H9 (cell line): Measurements from ENCODE around the gene NODAL. TPM values are rescaled to one million over a fixed set of nuclear protein-coding genes. Genes with fewer than 3 reads are reported as not detected.

Source experiments
- DNase-seq: peaks from one replicate; pipeline ENCODE4 v3.0.0-alpha.2; 2017
- H2AFZ ChIP-seq: one replicate; pipeline ENCODE4 v1.6.1; 2013; ENCODE audit warnings: mild to moderate bottlenecking, low read length, control low read depth, moderate library complexity
- H2AK5ac ChIP-seq: 2 replicates; pipeline ENCODE4 v1.6.1; 2013; ENCODE audit warnings: low read length, control low read depth, mixed read lengths; ENCODE audit not compliant: insufficient read length
- H2BK120ac ChIP-seq: one replicate; pipeline ENCODE4 v1.6.1; 2013; ENCODE audit warnings: low read depth, mild to moderate bottlenecking, low read length, control low read depth, inconsistent platforms; ENCODE audit not compliant: poor library complexity, severe bottlenecking
- H2BK12ac ChIP-seq: 2 replicates; pipeline ENCODE4 v1.6.1; 2013; ENCODE audit warnings: low read length, control low read depth, mixed read lengths, low read depth; ENCODE audit not compliant: insufficient read length
- H2BK15ac ChIP-seq: 2 replicates; pipeline ENCODE4 v1.6.1; 2013; ENCODE audit warnings: low read depth, low read length, control low read depth
- H2BK20ac ChIP-seq: one replicate; pipeline ENCODE4 v1.6.1; 2013; ENCODE audit warnings: low read depth, mild to moderate bottlenecking, low read length, control low read depth, inconsistent platforms; ENCODE audit not compliant: poor library complexity, severe bottlenecking
- H2BK5ac ChIP-seq: 2 replicates; pipeline ENCODE4 v1.6.1; 2013; ENCODE audit warnings: low read length, control low read depth, mixed read lengths; ENCODE audit not compliant: insufficient read length
- H3K14ac ChIP-seq: 2 replicates; pipeline ENCODE4 v1.6.1; 2013; ENCODE audit warnings: low read length, control low read depth; ENCODE audit not compliant: insufficient read depth
- H3K18ac ChIP-seq: 2 replicates; pipeline ENCODE4 v1.6.1; 2013; ENCODE audit warnings: low read depth, mild to moderate bottlenecking, mixed read lengths, low read length, control low read depth; ENCODE audit not compliant: insufficient read length
- H3K23ac ChIP-seq: 2 replicates; pipeline ENCODE4 v1.6.1; 2013; ENCODE audit warnings: low read length, control low read depth, mixed read lengths, low read depth; ENCODE audit not compliant: insufficient read length
- H3K23me2 ChIP-seq: 2 replicates; pipeline ENCODE4 v1.6.1; 2013; ENCODE audit warnings: low read depth, mild to moderate bottlenecking, mixed read lengths, low read length, control low read depth; ENCODE audit not compliant: insufficient read length, poor library complexity, severe bottlenecking
- H3K27ac ChIP-seq: 2 replicates; pipeline ENCODE4 v1.5.1; 2013; ENCODE audit warnings: low read length, control low read depth, mixed read lengths, low read depth; ENCODE audit not compliant: insufficient read length
- H3K27me3 ChIP-seq: 2 replicates; pipeline ENCODE4 v1.6.1; 2013; ENCODE audit warnings: low read length, control low read depth, inconsistent platforms; ENCODE audit not compliant: insufficient read depth
- H3K4ac ChIP-seq: 2 replicates; pipeline ENCODE4 v1.6.1; 2013; ENCODE audit warnings: low read depth, mild to moderate bottlenecking, control low read depth, inconsistent platforms, low read length, moderate library complexity
- H3K4me1 ChIP-seq: 2 replicates; pipeline ENCODE4 v1.6.1; 2013; ENCODE audit warnings: low read length, control low read depth, inconsistent platforms; ENCODE audit not compliant: insufficient read depth
- H3K4me2 ChIP-seq: 2 replicates; pipeline ENCODE4 v1.6.1; 2013; ENCODE audit warnings: low read length, control low read depth, mixed read lengths; ENCODE audit not compliant: insufficient read length, insufficient read depth
- H3K56ac ChIP-seq: 2 replicates; pipeline ENCODE4 v1.6.1; 2013; ENCODE audit warnings: low read depth, mild to moderate bottlenecking, mixed read lengths, low read length, control low read depth; ENCODE audit not compliant: insufficient read length
- H3K79me1 ChIP-seq: 2 replicates; pipeline ENCODE4 v1.6.1; 2013; ENCODE audit warnings: low read depth, mild to moderate bottlenecking, moderate library complexity, low read length, control low read depth, inconsistent platforms; ENCODE audit not compliant: insufficient read depth, poor library complexity, severe bottlenecking
- H3K79me2 ChIP-seq: 2 replicates; pipeline ENCODE4 v1.6.1; 2013; ENCODE audit warnings: low read length, control low read depth, inconsistent platforms; ENCODE audit not compliant: insufficient read depth
- H3K9ac ChIP-seq: 2 replicates; pipeline ENCODE4 v1.6.1; 2013; ENCODE audit warnings: low read length, control low read depth, mixed read lengths; ENCODE audit not compliant: insufficient read length; ENCODE audit errors: extremely low read depth
- H3K9me3 ChIP-seq: one replicate; pipeline ENCODE4 v1.6.1; 2013; ENCODE audit warnings: low read depth, low read length, inconsistent platforms; ENCODE audit not compliant: control insufficient read depth
- H3T11ph ChIP-seq: one replicate; pipeline ENCODE4 v1.6.1; 2013; ENCODE audit warnings: mild to moderate bottlenecking, low read length, control low read depth, inconsistent platforms
- H4K20me1 ChIP-seq: one replicate; pipeline ENCODE4 v1.6.1; 2013; ENCODE audit not compliant: control insufficient read depth, insufficient read length, insufficient read depth
- H4K5ac ChIP-seq: 2 replicates; pipeline ENCODE4 v1.6.1; 2013; ENCODE audit warnings: low read depth, mild to moderate bottlenecking, mixed read lengths, low read length, control low read depth; ENCODE audit not compliant: insufficient read length
- H4K8ac ChIP-seq: replicated peaks from 2 replicates; pipeline ENCODE4 v1.6.1; 2013; ENCODE audit warnings: low read length, control low read depth, mixed read lengths, low read depth; ENCODE audit not compliant: insufficient read length
- H4K91ac ChIP-seq: 2 replicates; pipeline ENCODE4 v1.6.1; 2013; ENCODE audit warnings: low read depth, mild to moderate bottlenecking, moderate library complexity, mixed read lengths, low read length, control low read depth; ENCODE audit not compliant: insufficient read length
- H3K27ac Mint-ChIP-seq, 3 experiments: 2 replicates in 2 of 3; 3 replicates in 1 of 3; pipeline ENCODE4 v1.8.0; 2020 to 2021; ENCODE audit warnings: mixed read lengths in 3 of 3, mild to moderate bottlenecking in 1 of 3, moderate library complexity in 1 of 3
- H3K27me3 Mint-ChIP-seq: 2 replicates; pipeline ENCODE4 v1.8.0; 2021; ENCODE audit warnings: low read depth, mild to moderate bottlenecking, moderate library complexity, mixed read lengths
- H3K36me3 Mint-ChIP-seq, 3 experiments: 2 replicates in 2 of 3; 3 replicates in 1 of 3; pipeline ENCODE4 v1.8.0; 2020 to 2021; ENCODE audit warnings: low read depth in 3 of 3, mixed read lengths in 3 of 3; ENCODE audit not compliant: insufficient read depth in 1 of 3
- H3K4me1 Mint-ChIP-seq, 2 experiments: 2 replicates each; pipeline ENCODE4 v1.8.0; 2020; ENCODE audit warnings: mixed read lengths in 2 of 2
- H3K4me3 Mint-ChIP-seq, 2 experiments: 2 replicates in 1 of 2; 3 replicates in 1 of 2; pipeline ENCODE4 v1.8.0; 2020 to 2021; ENCODE audit warnings: mild to moderate bottlenecking in 2 of 2, mixed read lengths in 2 of 2, moderate library complexity in 1 of 2
- H3K9me3 Mint-ChIP-seq, 2 experiments: 2 replicates in 1 of 2; 3 replicates in 1 of 2; pipeline ENCODE4 v1.8.0; 2020; ENCODE audit warnings: mild to moderate bottlenecking in 2 of 2, mixed read lengths in 2 of 2, moderate library complexity in 1 of 2
- WGBS: extraction: QIAGEN DNeasy Blood & Tissue Kit; methylation state at CpG from one replicate; pipeline ENCODE4 v1.1.7; 2013; ENCODE audit warnings: missing lambda C conversion rate, low lambda C conversion rate, mixed read lengths; ENCODE audit not compliant: insufficient read length; ENCODE audit errors: extremely low coverage; 5-methylcytosine and 5-hydroxymethylcytosine counted together
- total RNA-seq: library from RNA; stranded (reverse); gene quantifications from 2 replicates; pipeline ENCODE4 v1.2.1, GENCODE V29; 2021
- TF ChIP-seq, protein P1 (sequence below): fragments of 200-600 bp; sonication (generic); conservative IDR thresholded peaks from 3 replicates; pipeline ENCODE4 v1.8.0; 2021; ENCODE audit warnings: antibody characterized with exemption, mild to moderate bottlenecking

Gene NODAL
- total RNA-seq, 1 experiment from 2014 or later, result 80.7 TPM

DNA sequence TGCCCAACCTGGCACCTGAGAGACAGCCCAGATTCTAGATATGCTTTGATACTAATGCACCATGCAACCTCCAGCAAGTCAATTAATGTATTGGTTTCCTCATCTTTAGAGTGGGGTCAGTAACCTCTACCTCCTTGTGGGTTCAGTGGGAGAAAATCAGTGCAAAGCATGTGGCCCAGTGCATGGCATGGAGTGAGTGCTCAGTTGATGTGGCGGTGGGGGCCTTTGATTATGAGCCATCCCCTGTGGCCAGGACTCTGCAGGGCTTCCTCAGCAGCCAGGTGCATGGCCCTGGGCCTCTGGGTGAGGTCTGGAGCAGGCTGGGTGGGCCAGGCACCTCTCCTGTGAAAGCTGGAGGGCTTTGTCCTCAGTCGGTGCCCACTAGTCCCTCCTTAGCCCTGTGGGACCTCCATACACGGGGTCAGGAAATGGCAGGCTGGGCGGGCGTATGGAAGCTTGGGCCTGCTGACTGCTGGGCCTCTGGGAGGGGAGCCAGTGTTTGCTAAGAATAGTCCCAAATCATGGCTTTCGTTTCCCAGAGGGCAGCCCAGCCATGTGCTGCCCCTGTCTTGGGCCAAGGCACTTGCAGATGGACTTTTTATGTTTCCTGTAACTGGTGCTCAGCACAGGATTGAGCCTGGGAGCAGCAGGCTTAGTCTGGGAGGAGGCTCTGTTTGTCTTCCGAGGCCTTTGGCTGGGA lies 40.5 kb upstream of the NODAL start:
- Histone ChIP-seq H3K23me2 (peaks cover 14% of the 10 kb centered on the region), H2BK5ac (no peak overlapping the region), H3K79me2 (peaks cover 2% of the 10 kb centered on the region; the same call in 1 of the 2 replicates), H4K8ac (no peak overlapping the region), H3K9ac (no peak overlapping the region), H3K9me3 (no peaks in the 10 kb centered on the region), H3T11ph (no peak overlapping the region), H2BK12ac (no peak overlapping the region), H3K23ac (no peak overlapping the region), H3K4ac (no peak overlapping the region), H3K27ac (no peak overlapping the region), H4K91ac (no peak overlapping the region), H2BK15ac (no peak overlapping the region), H2BK120ac (no peak overlapping the region), H3K56ac (no peak overlapping the region), H3K18ac (no peak overlapping the region), H2AK5ac (no peak overlapping the region), H4K5ac (no peak overlapping the region), H3K79me1 (peaks cover 2% of the 10 kb centered on the region), H2AFZ (no peak overlapping the region), H4K20me1 (no peaks in the 10 kb centered on the region), H2BK20ac (no peak overlapping the region), H3K27me3 (no peaks in the 10 kb centered on the region), H3K4me1 (peaks cover 12% of the 10 kb centered on the region), H3K4me2 (no peak overlapping the region), H3K14ac (no peak overlapping the region; the same call in 1 of the 2 replicates)
- Mint-ChIP-seq H3K27me3 (no peaks in the 10 kb centered on the region; the same call in 1 of the 2 replicates), H3K9me3 (no peaks in the 10 kb centered on the region), H3K4me1 (peaks cover 37 to 41% of the 10 kb centered on the region in 2 experiments), H3K36me3 (peaks cover 0 to 13% (median 8%) of the 10 kb centered on the region in 3 experiments; a peak in 5 of 7 replicates), H3K27ac (no peak overlapping the region), H3K4me3 (no peak overlapping the region)
- no peak for DNase-seq
- TF ChIP-seq, protein P1, sequence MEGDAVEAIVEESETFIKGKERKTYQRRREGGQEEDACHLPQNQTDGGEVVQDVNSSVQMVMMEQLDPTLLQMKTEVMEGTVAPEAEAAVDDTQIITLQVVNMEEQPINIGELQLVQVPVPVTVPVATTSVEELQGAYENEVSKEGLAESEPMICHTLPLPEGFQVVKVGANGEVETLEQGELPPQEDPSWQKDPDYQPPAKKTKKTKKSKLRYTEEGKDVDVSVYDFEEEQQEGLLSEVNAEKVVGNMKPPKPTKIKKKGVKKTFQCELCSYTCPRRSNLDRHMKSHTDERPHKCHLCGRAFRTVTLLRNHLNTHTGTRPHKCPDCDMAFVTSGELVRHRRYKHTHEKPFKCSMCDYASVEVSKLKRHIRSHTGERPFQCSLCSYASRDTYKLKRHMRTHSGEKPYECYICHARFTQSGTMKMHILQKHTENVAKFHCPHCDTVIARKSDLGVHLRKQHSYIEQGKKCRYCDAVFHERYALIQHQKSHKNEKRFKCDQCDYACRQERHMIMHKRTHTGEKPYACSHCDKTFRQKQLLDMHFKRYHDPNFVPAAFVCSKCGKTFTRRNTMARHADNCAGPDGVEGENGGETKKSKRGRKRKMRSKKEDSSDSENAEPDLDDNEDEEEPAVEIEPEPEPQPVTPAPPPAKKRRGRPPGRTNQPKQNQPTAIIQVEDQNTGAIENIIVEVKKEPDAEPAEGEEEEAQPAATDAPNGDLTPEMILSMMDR, result no peak
- no CpG with 5 or more reads among the region's 7 CpGs for WGBS
